Superior temporal gyrus (tissue), 1 donor: ENCODE data around the gene ZNF273.
"Not testable (repeated sequence)": the region's sequence is repeated elsewhere in the genome, so short reads cannot be mapped to it uniquely, and the experiment has no call there.

Experiments
- DNase-seq: peaks from one replicate; pipeline ENCODE4 v3.0.0-alpha.2; 2016; ENCODE audit errors: extremely low spot score

ZNF273 gene

GRCh38 chr7:64888901-64889685, 14.0 kb upstream of the ZNF273 start:
- no peak for DNase-seq

DNA sequence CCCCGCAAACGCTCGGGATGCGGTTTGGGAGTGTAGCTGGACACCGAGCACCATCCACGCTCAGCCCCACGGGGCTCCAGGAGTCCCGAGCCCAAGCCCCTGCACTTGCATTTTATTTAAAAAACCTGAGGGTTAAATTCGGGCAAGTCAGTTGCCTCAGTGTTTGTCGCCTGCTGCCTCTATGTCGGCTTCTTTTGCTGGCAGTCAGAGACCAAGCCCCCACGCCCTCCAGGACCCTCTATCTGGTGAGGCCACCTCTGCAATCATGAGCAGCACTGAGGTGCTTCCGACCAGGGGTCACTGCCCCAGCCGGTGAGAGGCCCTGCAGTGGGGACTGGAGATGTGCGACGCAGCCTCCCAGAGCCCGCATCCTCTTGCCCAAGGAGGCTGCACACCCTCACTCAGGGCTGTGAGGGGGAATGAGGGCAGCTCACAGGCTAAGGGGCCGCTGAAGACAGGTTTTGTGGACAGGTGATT, 13.3 kb upstream of the ZNF273 start:
- DNase-seq: no peak

- not testable (repeated sequence) for DNase-seq
Observed at GRCh38 chr7:64890273-64890672, 12.8 kb upstream of the ZNF273 start.

GRCh38 chr7:64890761-64891362, 12.2 kb upstream of the ZNF273 start:
- peak; percentile 60 for DNase-seq

- peak; percentile 32 for DNase-seq
Observed at GRCh38 chr7:64891363-64892081, 11.6 kb upstream of the ZNF273 start.

DNA sequence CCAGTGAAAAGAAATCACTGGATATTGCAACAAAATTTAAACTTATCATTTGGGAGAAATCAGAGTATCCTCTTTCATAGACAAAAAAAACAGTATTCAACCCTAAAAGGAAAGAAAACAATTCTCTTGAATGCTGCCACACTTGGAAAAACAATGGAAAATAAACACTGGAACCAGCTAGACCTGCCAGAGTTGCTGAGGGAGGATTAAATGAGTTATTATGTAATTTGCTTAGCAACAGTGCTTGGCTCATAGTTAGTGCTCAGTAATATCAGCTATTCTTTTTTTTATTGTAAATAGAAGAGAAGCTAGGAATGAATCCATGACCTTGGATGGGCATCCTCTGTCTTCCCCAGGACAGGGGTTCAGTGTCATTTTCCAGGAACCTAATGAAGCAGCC, 11.0 kb upstream of the ZNF273 start:
- peak; percentile 53 for DNase-seq

- no peak for DNase-seq
Observed at GRCh38 chr7:64892666-64893309, 10.3 kb upstream of the ZNF273 start.

DNA sequence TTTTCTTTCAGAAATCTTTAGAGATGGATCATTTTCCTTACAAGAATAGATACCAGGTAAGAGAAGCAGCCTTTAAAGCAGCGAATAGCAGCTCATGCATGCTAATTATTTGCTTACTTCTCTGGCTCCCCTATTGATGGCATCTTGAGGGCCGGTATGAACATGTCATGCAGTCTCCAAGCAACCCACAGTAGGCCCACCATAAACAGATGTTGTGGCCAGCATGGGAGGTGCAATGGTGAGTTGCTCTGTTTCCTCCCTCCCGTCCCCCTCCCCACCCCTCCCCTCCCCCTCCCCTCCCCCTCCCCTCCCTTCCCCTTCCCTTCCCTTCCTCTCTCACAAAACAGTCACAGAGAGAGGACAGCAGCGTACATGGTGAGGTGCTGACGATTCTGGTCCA, 9.7 kb upstream of the ZNF273 start:
- DNase-seq: no peak

GRCh38 chr7:64902461-64902805, 640 bp upstream of the ZNF273 start:
- DNase-seq: not testable (repeated sequence)

GRCh38 chr7:64904008-64904407, 935 bp downstream of the ZNF273 start:
- no peak for DNase-seq

- no peak for DNase-seq
Observed at GRCh38 chr7:64905133-64905532, 2.1 kb downstream of the ZNF273 start.

- no peak for DNase-seq
Observed at GRCh38 chr7:64905547-64905946, 2.5 kb downstream of the ZNF273 start.

- no peak for DNase-seq
Observed at GRCh38 chr7:64907641-64908326, 4.7 kb downstream of the ZNF273 start.

DNA sequence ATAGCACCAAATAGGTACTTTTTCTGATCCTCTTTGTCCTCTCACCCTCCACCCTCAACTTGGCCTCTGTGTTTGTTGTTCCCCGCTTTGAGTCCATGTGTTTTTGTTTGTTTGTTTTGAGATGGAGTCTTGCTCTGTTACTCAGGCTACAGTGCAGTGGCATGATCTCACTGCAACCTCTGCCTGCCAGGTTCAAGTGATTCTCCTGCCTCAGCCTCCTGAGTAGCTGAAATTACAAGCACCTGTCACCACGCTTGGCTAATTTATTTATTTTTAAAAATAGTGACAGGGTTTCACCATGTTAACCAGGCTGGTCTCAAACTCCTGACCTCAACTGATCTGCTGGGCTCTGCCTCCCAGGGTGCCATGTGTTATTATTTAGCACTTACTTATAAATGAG, 5.3 kb downstream of the ZNF273 start:
- DNase-seq: no peak

- no peak for DNase-seq
Observed at GRCh38 chr7:64914557-64914956, 11.5 kb downstream of the ZNF273 start.

DNA sequence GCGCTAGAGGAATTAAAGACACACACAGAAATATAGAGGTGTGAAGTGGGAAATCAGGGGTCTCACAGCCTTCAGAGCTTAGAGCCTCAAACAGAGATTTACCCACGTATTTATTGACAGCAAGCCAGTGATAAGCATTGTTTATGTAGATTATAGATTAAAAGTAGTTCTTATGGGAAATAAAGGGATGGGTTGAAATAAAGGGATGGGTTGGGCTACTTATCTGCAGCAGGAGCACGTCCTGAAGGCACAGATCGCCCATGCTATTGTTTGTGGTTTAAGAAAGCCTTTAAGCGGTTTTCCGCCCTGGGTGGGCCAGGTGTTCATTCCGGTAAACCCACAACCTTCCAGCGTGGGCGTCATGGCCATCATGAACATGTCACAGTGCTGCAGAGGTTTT, 12.2 kb downstream of the ZNF273 start:
- DNase-seq: not testable (repeated sequence)

DNA sequence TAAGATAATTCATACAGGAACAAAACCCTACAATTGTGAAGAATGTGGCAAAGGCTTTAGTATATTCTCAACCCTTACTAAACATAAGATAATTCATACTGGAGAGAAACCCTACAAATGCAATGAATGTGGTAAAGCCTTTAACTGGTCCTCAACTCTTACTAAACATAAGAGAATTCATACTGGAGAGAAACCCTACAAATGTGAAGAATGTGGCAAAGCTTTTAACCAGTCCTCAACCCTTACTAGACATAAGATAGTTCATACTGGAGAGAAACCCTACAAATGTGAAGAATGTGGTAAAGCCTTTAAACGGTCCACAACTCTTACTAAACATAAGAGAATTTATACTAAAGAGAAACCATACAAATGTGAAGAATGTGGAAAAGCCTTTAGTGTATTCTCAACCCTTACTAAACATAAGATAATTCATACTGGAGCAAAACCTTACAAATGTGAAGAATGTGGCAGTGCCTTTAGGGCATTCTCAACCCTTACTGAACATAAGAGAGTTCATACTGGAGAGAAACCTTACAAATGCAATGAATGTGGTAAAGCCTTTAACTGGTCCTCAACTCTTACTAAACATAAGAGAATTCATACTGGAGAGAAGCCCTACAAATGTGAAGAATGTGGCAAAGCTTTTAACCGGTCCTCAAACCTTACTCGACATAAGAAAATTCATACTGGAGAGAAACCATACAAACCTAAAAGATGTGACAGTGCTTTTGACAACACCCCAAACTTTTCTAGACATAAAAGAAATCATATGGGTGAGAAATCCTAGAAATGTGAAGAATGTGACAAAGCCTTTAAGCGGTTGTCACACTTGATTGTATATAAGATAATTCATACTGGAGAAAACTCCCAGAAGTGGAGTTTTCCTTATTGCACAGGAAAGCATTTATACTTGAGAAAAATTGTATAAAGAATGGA, 25.4 kb downstream of the ZNF273 start:
- not testable (repeated sequence) for DNase-seq

- no peak for DNase-seq
Observed at GRCh38 chr7:64934478-64934877, 31.4 kb downstream of the ZNF273 start.

- no peak for DNase-seq
Observed at GRCh38 chr7:64938540-64938939, 35.5 kb downstream of the ZNF273 start.

GRCh38 chr7:64940021-64940420, 36.9 kb downstream of the ZNF273 start:
- not testable (repeated sequence) for DNase-seq
